CD4-positive, alpha-beta T cell treated with Interleukin-21 for 1 hour (primary cell): ENCODE data around the gene SEMA3B.
"Not testable (repeated sequence)": the region's sequence is repeated elsewhere in the genome, so short reads cannot be mapped to it uniquely, and the experiment has no call there.

ENCODE experiments used
- DNase-seq: peaks from one replicate; pipeline ENCODE4 v3.0.0-alpha.2; 2020

The SEMA3B gene

GRCh38 chr3:50260027-50260941 lies 8.7 kb upstream of the SEMA3B start:
- DNase-seq = peak; percentile 86

- no peak for DNase-seq
Observed at GRCh38 chr3:50260942-50261441, 8.0 kb upstream of the SEMA3B start.

DNA sequence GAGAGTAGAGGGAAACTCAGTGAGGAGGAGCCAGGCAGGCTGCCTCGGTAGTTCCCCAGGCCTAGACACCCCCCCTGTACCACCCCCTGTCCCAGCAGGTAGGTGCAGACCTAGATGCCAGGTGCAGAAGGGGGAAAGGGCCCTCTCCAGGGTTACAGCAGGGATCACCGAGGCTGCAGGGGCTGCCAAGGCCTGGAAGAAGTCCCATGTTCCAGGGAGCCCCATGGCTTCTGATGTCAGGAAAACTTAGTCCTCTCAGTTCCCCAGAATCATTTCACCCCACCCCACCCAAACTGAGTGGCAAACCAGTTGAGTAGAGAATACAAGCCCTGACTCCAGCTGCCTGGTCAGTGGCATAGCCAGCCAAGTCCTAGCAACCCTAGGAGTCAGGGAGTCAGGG lies 7.4 kb upstream of the SEMA3B start:
- DNase-seq = no peak

DNA sequence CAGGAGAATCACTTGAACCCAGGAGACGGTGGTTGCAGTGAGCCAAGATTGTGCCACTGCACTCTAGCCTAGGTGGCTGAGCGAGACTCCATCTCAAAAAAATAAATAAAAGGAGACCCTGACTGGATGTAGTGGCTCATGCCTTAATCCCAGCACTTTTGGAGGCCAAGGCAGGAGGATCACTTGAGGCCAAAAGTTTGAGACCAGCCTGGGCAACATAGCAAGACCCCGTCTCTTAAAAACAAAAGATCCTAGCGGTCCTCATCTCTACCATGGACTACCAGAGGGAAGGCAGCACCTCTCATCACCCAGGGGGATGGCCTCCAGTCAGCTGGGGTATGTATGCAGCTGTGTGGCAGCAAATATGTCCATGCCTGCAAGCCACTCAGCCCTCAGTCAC lies 6.7 kb upstream of the SEMA3B start:
- DNase-seq = not testable (repeated sequence)

- DNase-seq = no peak
Observed at GRCh38 chr3:50262778-50263177, 6.2 kb upstream of the SEMA3B start.

DNA sequence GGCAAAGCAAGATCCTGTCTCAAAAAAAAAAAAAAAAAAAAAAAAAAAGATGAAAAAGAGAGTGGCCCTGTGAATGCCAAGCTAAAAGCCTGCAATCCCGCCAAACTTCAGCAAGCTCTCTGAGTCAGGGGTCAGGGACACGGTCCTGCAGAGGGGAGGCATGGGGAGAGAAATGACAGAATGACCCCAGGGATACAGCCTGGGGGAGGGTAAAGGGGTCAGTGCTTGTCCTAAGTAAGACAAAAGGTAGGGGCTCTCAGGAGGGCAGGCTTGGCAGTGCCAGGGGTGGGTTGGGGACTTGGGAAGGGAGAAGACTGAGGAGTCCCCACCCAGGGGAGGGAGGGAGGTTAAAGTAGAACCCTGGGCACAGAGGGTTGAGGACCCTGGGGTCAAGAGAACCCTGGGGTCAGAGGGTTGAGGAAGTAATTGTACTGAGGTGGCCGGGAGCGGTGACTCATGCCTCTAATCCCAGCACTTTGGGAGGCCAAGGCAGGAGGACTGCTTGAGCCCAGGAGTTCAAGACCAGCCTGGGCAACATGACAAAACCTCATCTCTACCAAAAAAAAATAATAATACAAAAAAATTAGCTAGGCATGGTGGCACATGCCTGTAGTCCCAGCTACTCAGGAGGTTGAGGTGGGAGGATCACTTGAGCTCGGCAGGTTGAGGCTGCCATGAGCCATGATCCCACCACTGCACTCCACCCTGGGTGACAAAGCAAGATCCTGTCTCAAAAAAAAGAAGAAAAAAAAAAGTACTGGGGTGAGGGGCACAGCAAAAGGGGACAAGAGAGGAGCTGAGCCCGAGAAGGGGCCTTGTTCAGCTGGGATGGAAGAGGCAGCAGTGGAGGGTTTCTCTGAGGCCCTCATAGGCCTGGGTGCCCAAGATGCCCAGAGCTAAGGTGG lies 5.2 kb upstream of the SEMA3B start:
- DNase-seq = no peak

DNA sequence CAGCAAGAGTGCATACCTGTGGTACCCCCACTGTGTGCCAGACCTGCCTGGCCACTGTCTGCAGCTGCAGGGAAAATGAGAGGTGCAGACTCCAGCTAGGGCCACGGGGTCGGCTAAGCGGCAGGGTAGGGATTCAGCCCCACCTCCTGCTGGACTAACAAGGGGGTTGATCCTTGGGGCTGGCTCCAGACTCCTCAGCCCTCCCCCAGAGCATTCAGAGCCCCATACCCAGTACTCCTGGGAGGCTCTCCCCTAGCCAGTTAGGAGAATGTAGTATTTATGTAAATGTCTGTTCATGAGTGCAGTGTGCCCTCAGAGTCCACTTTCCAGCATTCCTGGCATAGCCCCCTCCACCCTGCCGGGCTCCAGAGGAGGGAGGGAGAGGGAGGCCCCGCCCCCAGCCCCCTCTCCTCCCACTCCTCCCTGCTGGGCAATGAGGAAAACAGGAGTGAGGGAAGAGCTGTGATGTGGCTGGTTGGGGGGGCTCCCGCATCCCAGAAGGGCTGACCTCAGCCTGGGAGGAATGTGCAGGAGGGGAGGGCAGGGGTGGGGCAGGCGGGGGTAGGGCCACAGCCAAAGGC lies 4.5 kb upstream of the SEMA3B start:
- no peak for DNase-seq

DNA sequence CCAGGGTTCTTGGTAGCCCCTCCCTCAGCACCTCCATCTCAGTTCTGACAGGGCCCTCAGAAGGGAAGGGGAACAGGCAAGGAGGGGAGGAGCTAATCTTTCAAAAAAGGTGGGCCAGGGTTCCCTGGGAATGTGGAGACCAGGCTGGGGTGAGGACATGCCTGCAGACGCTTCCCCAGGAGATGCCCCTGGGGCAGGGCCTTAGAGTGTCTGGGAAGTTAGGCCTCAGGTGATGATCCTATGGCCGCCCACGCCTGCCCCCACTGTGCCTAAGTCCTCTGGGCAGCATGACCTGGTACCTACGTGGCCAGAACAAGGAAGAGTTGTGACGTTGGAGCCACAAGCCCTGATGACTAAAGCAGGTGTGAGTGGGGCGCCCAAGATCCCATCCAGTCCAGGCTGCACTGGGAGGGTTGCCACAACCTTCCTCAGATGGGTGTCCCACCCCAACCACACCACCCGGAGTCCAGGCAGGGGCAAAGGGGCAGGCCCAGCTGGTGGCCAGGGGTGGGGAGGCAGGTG lies 3.9 kb upstream of the SEMA3B start:
- no peak for DNase-seq

GRCh38 chr3:50265571-50265970 lies 3.4 kb upstream of the SEMA3B start:
- no peak for DNase-seq

- no peak for DNase-seq
Observed at GRCh38 chr3:50266017-50266416, 2.9 kb upstream of the SEMA3B start.

DNA sequence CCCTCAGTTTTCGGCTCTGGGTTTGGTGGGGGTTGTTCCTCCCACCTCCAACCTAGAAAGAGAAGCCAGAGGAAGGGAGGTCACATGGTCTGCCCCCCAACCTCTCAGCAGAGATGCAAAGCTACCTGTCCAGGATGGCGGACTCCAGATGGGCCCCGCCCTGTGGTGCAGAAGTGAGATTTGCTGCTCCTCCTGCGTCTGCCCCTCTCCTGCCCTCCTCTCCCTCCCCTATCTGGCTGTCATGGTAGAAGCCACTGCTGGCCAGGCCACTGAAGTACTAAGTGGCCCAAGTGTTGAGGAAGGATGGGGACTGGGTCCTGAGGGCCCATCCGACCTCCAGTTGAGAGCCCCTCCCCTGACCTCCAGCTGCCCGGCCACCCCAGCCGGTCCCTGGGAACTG lies 2.1 kb upstream of the SEMA3B start:
- DNase-seq = no peak

DNA sequence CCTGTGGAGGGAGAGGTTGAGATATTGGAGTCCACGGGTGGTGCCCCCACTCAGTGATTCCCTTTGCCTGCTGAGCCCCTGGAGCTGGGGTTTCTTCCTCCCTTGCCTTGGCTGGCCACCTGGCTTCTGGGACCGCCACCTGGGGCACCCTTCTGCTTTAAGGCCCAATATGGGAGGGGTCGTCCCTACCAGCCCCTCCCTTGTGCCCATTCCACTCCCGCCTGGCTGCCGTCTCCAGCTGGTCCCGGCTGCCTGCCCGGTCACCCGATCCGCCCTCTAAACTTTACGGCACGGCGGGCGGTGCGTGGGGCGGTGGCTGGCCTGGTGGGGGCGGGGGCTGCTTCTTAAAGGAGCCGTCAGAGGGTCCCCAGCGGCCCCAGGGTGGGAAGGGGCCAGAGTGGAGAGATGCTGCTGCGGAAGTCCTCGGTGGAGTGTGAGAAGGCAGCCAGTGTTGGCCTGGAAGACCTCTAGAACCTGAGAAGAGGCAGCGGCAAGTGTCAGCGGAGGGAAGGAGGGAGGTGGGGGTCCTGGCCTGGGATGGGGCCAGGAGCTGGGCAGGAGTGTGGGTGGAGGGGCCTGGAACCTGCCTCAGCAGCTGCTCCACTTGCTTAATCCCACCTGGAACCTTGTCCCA lies 1.6 kb upstream of the SEMA3B start:
- no peak for DNase-seq

- no peak for DNase-seq
Observed at GRCh38 chr3:50268276-50268675, 671 bp upstream of the SEMA3B start.

GRCh38 chr3:50269460-50269859 lies 513 bp downstream of the SEMA3B start:
- no peak for DNase-seq

DNA sequence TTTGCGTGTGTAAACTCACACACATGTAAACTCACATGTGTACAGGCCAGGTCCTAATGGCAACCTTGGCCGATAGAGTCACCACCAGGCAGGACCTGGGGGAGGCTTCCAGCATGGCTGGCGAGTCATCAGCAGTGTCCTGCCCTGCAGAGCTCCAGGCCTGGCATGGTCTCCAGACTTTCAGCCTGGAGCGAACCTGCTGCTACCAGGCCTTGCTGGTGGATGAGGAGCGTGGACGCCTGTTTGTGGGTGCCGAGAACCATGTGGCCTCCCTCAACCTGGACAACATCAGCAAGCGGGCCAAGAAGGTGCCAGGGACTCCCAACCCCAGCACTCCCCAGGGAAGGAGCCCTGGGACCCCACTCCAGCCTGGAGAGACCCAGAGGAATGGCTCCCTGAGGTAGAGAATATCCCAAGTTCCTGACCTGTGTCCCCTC lies 1.0 kb downstream of the SEMA3B start:
- DNase-seq = no peak

GRCh38 chr3:50270422-50271224 lies 1.7 kb downstream of the SEMA3B start:
- no peak for DNase-seq

DNA sequence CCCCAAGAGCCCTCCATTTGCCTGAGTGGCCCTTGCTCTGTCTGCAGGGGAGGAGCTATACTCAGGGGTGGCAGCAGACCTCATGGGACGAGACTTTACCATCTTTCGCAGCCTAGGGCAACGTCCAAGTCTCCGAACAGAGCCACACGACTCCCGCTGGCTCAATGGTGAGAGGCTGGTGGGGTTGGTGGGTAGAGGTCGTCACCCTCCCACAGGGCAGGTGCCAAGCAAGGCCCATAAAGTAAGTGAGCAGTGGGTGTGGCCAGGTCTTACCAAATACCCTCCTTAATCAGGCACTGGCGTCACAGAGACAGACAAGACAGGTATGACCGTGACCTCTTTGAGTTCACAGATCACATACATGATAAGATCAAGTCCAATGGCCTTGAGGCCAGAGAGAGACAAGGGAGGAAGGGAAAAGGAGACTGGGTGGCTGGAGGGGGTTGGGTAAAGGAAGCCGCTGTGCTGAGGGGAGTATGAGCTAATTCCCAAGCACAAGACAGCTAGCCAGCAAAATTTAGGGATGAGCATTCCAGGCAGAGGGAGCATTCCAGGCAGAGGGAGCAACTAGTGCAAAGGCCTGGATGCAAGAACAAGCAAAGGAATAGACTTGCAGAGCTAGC lies 2.5 kb downstream of the SEMA3B start:
- no peak for DNase-seq

DNA sequence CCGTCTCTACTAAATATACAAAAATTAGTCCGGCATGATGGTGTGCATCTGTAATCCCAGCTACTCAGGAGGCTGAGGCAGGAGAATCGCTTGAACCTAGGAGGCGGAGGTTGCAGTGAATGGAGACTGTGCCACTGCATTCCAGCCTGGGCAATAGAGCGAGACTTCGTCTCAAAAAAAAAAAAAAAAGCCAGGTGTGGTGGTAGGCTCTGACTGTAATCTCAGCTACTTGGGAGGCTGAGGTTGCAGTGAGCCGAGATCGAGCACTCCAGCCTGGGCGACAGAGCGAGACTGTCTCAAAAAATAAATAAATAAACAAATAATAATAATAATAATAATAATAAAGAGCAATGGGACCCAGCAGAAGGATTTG lies 3.6 kb downstream of the SEMA3B start:
- not testable (repeated sequence) for DNase-seq

DNA sequence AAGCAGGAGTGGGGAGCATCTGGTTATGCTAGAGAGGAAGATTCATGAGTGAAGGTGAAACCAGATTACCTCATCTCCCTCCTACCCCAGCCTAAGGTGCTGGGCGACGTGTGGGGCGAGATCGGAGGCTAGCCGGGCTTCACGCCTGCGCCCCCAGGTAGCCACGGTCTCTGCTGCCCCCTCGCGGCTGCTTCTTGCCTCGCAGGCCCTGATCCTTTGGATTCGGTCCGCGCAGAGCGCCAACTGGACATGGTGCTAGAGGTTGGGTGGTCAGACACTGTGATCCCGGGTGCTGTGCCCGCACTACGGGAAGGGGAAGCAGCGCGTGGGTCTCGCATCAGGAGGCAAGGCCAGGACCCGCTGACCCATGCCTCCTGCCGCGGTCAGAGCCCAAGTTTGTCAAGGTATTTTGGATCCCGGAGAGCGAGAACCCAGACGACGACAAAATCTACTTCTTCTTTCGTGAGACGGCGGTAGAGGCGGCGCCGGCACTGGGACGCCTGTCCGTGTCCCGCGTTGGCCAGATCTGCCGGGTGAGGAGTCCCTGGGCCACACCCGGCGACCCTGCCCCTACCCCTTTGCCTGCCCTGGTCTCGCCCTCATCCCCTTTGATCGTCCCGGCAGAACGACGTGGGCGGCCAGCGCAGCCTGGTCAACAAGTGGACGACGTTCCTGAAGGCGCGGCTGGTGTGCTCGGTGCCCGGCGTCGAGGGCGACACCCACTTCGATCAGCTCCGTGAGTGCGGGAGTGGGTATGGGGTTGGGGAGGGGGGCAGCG lies 4.2 kb downstream of the SEMA3B start:
- peak; percentile 84 for DNase-seq

DNA sequence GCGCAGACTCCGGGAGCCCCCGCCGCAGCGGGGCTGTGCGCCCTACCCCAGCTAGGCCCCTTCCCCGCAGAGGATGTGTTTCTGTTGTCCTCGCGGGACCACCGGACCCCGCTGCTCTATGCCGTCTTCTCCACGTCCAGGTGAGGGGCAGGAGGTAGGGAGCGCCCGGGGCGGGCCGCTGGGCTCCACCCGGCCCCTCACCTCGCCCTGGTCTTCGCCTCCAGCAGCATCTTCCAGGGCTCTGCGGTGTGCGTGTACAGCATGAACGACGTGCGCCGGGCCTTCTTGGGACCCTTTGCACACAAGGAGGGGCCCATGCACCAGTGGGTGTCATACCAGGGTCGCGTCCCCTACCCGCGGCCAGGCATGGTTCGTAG lies 4.7 kb downstream of the SEMA3B start:
- no peak for DNase-seq
